Colonic mucosa (tissue), 4 donors: ENCODE measurements around the gene NLRC3. TPM values are rescaled to one million over a fixed set of nuclear protein-coding genes. Genes with fewer than 3 reads are reported as not detected.

Source experiments
- DNase-seq: peaks from one replicate; pipeline ENCODE4 v3.0.0-alpha.2; 2020
- H3K27ac ChIP-seq: fragments of 200-600 bp; one replicate; pipeline ENCODE4 v1.8.0; 2021
- H3K27me3 ChIP-seq: fragments of 200-600 bp; one replicate; pipeline ENCODE4 v1.8.0; 2021
- H3K36me3 ChIP-seq: fragments of 200-600 bp; one replicate; pipeline ENCODE4 v1.8.0; 2021
- H3K4me1 ChIP-seq: fragments of 200-600 bp; one replicate; pipeline ENCODE4 v1.8.0; 2021; ENCODE audit warnings: mild to moderate bottlenecking
- H3K4me3 ChIP-seq: fragments of 200-600 bp; one replicate; pipeline ENCODE4 v1.8.0; 2021
- H3K9ac ChIP-seq, 2 donors: one replicate each; pipeline ENCODE4 v1.7.0; 2013; ENCODE audit warnings: control low read depth in 2 of 2, low read depth in 2 of 2, low read length in 2 of 2
- H3K9me3 ChIP-seq: fragments of 200-600 bp; one replicate; pipeline ENCODE4 v1.8.0; 2021
- intact Hi-C: fragments of 100-400 bp; cut with DNase I; formaldehyde crosslinking; loops from one replicate; pipeline ENCODE4 v1.14.1; 2022
- total RNA-seq, 2 donors: library from RNA; stranded (reverse); fragmentation: NEBNext Ultra II Directional in 1 of 2; extraction: Animal tissue kit (Norgen Biotek cat#: 25700) in 1 of 2; gene quantifications; one replicate each; pipeline ENCODE4 v1.2.1, GENCODE V29; 2021
- TF ChIP-seq, protein P1 (sequence below): fragments of 200-600 bp; IDR thresholded peaks from one replicate; pipeline ENCODE4 v1.8.0; 2022; ENCODE audit warnings: antibody characterized with exemption, mild to moderate bottlenecking
- donor health status: healthy.
- donor health status: DM: no; HTN: no; CAD: no.
- donor health status: DM: no; HTN: no; CAD: no.

NLRC3 gene
- total RNA-seq, 2 donors from 2014 or later: 0.93 to 2.0 TPM

DNA sequence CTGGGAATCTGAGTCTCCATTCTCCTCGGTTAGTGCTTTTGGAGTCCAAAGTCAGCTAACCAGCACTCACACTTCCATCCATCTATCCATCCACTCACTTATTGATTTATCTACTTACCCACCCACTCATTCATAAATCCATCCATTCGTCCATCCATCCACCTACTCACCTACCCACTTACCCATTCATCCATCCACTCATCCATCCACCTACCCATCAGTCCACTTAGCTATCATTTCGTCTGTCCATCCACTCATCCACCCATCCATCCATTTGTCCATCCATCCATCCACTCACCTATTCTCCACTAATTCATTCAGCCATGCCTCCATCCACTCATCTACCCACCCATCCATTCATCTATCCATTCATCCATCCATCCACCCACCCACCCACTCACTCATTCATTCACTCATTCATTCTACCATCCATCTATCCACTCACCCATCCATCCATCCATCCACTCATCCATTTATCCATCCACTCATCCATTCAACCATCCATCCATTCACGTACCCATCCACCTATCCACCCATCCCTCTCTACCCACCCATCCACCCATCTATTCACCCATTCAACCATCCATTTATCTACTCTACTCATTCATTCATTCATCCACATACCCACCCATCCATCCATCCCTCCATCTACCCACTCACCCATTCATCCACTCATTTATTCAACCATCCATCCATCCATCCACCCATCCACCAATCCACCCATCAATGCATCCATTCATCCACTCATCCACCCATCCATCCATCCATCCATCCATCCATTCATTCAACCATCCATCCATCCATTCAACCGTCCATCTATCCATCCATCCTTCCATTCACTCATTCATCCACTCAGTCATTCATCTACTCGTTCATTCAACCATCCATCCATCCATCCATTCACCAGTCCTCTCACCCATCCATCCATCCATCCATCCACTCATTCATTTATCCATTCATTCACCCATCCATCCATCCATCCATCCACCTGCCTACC is 26.1 kb downstream of the NLRC3 start:
- Histone ChIP-seq H3K4me3 (no peak overlapping the region), H3K27ac (no peak overlapping the region), H3K36me3 (no peaks in the 10 kb centered on the region), H3K27me3 (no peaks in the 10 kb centered on the region), H3K4me1 (no peaks in the 10 kb centered on the region), H3K9ac (no peak overlapping the region), H3K9me3 (no peaks in the 10 kb centered on the region)
- no peak for DNase-seq
- TF ChIP-seq, protein P1, sequence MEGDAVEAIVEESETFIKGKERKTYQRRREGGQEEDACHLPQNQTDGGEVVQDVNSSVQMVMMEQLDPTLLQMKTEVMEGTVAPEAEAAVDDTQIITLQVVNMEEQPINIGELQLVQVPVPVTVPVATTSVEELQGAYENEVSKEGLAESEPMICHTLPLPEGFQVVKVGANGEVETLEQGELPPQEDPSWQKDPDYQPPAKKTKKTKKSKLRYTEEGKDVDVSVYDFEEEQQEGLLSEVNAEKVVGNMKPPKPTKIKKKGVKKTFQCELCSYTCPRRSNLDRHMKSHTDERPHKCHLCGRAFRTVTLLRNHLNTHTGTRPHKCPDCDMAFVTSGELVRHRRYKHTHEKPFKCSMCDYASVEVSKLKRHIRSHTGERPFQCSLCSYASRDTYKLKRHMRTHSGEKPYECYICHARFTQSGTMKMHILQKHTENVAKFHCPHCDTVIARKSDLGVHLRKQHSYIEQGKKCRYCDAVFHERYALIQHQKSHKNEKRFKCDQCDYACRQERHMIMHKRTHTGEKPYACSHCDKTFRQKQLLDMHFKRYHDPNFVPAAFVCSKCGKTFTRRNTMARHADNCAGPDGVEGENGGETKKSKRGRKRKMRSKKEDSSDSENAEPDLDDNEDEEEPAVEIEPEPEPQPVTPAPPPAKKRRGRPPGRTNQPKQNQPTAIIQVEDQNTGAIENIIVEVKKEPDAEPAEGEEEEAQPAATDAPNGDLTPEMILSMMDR: no peak
- intact Hi-C loops: no loop called here

DNA sequence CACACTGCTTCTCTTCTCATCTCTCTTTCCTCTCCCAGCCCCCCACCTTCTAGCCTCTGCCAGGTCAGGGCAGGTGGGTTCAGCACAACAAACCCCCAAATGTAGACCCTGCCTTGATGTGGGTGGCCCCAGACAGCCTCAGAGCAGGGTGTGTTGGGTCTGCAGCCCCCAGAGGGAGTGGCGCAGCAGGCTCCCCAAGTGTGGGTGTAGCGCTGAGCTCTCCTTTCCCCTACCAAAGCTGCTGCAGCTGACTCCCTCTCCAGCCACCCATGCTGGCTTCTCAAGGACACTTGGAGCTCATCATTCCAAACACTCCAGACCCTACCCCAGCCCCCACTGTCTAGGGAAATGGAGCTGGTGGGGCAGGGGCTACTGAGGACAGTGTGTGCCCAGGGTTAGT is 27.3 kb downstream of the NLRC3 start:
- Histone ChIP-seq H3K27me3 (no peaks in the 10 kb centered on the region), H3K9me3 (no peaks in the 10 kb centered on the region), H3K27ac (no peak overlapping the region), H3K9ac (no peak overlapping the region), H3K4me1 (no peaks in the 10 kb centered on the region), H3K36me3 (no peaks in the 10 kb centered on the region), H3K4me3 (no peak overlapping the region)
- no peak for DNase-seq
- intact Hi-C loops: no loop called here
- TF ChIP-seq, protein P1: no peak

DNA sequence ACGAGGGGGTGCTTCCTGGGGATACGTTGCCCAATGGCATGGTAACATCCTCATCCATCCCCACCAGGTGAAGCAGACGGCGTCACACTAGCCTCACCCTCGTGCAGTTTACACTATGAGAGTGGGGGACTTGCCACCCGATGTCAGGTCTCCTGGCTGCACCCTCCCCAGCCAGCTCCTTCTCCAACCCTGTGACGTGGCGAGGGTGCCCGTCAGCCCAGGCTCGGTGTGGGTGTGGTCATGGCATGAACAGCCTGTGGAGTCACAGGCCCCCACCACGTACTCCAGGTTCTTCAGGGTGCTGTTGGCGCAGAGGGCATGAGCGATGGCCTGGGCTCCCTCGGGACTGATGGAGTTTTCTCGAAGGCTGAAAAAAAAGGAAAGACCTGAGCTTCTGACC is 28.3 kb downstream of the NLRC3 start:
- H3K27me3 ChIP-seq: no peaks in the 10 kb centered on the region
- DNase-seq: no peak
- no peak overlapping the region for H3K4me3 ChIP-seq

DNA sequence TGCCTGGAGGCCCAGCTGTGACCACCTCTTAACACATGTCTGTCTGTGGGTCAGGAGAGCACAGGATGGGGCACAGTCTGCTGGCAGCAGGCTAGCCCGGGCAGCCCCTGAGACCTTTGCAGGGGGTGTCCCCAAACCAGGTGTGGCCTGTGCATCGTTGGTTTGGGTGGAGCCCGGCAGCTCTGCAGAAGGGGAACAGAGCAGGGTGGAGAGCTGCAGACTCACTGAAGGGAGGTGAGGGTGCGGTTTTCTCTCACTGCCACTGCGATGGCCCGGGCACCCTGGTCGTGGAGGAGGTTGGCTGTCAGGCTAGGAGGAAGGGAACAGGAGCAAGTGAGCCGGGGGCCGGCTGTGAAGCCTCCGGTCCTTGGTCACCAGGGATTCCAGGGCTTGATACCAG is 28.8 kb downstream of the NLRC3 start:
- intact Hi-C loops: no loop called here
- Histone ChIP-seq H3K9ac (no peak overlapping the region), H3K9me3 (no peaks in the 10 kb centered on the region), H3K4me1 (no peaks in the 10 kb centered on the region), H3K36me3 (no peaks in the 10 kb centered on the region), H3K27ac (no peak overlapping the region), H3K27me3 (no peaks in the 10 kb centered on the region), H3K4me3 (no peak overlapping the region)
- DNase-seq: no peak
- TF ChIP-seq, protein P1: no peak

More for the DNA sequence above, 28.3 kb downstream of the NLRC3 start:
- TF ChIP-seq, protein P1: no peak
- H3K9ac ChIP-seq: no peak overlapping the region
- no peaks in the 10 kb centered on the region for H3K4me1 ChIP-seq
- H3K9me3 ChIP-seq: no peaks in the 10 kb centered on the region
- no peaks in the 10 kb centered on the region for H3K36me3 ChIP-seq
- intact Hi-C loops: no loop called here
- H3K27ac ChIP-seq: no peak overlapping the region

DNA sequence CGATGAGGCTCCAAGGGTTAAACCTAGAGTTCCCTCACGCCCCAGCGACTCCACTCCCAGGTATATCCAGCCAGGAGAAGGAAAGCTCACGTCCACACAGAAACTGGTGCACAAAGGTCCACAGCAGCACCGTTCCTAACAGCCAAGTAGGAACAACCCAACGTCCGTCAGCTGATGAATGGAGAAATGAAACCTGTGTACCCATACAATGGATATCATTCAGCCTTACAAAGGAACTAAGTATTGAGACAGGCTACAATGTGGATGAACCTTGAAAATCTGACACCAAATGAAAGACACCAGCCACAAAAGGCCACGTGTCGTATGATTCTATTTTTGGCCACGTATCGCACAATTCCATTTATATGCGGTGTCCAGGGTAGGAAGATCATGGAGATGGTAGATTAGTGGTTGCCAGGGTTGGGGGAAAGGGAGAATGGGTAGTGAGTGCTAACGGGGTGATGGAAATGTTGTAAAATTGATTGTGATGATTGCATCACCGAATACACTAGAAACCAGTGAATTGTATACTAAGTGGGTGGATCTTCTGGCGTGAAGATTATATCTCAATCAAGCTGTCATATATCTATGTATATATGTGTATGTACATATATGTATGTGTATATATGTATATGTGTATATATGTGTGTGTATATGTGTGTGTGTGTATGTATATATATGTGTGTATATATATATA is 30.1 kb downstream of the NLRC3 start:
- H3K9ac ChIP-seq: no peak overlapping the region

More for the DNA sequence above, 30.1 kb downstream of the NLRC3 start:
- H3K27ac ChIP-seq: no peak overlapping the region
- no peaks in the 10 kb centered on the region for H3K27me3 ChIP-seq
- TF ChIP-seq, protein P1: no peak
- H3K4me1 ChIP-seq: no peaks in the 10 kb centered on the region
- DNase-seq: no peak
- H3K9me3 ChIP-seq: no peaks in the 10 kb centered on the region
- no peak overlapping the region for H3K4me3 ChIP-seq
- H3K36me3 ChIP-seq: no peaks in the 10 kb centered on the region
- intact Hi-C loops: no loop called here
